Gastroesophageal sphincter (tissue), 3 donors: ENCODE measurements around the gene ZNF385D.

Source experiments
- POLR2A ChIP-seq, 2 donors: fragments of 450-650 bp; IDR thresholded peaks; one replicate each; pipeline ENCODE4 v1.6.1; 2017; ENCODE audit warnings: antibody characterized with exemption in 2 of 2, mild to moderate bottlenecking in 2 of 2, moderate library complexity in 1 of 2
- POLR2AphosphoS5 ChIP-seq: sonication (generic); formaldehyde crosslinking; IDR thresholded peaks from one replicate; pipeline ENCODE4 v1.6.1; 2017; ENCODE audit warnings: antibody characterized with exemption
- TF ChIP-seq, protein P1 (sequence below), 4 experiments: fragments of 200-600 bp in 2 of 4; fragments of 450-650 bp in 2 of 4; sonication (generic) in 1 of 4; IDR thresholded peaks; one replicate each; pipeline ENCODE4 v1.5.1; 2017 to 2019; ENCODE audit warnings: antibody characterized with exemption in 4 of 4, mild to moderate bottlenecking in 2 of 4, moderate library complexity in 2 of 4

DNA sequence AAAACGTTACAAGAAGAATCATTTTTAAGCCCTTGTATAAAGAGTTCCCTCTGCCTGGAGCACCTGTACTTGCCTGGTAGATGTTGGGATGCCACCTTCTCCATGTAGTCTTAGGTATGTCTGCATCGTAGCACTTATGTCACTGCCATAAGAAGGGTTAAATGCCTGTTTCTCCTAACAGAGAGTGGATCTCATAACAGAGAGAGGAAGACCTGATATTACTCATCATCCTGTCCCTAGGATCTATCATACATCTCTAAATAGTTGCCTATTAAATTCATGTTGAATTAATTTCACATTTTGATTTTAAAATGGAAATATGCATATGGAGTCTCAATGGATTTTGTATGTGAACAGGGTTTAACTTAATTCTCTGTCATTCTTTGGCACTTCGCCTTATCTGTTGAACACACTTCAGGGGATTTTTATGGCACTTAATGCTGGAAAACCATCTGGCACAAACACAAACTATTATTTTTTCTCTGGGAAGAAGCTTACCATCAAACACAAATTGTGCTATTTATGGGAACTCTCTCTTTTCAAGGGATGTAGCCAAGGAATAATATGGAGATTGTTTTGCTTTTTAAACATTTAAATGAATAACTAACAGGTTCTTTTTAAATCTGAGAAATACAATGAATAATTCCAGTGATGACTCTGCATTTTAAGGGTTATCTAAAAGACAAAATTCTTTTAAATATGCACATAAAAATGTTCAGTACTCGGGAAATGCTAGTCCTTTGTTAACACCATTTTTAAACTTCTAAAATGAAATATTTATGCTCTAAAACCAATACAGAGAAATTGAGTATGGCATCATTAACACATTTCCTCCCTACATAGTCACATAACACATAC, 230.7 kb downstream of the ZNF385D start:
- TF ChIP-seq POLR2AphosphoS5 (no peak), POLR2A (IDR thresholded peaks at IDR 0.05) (no peak)
- TF ChIP-seq, protein P1, sequence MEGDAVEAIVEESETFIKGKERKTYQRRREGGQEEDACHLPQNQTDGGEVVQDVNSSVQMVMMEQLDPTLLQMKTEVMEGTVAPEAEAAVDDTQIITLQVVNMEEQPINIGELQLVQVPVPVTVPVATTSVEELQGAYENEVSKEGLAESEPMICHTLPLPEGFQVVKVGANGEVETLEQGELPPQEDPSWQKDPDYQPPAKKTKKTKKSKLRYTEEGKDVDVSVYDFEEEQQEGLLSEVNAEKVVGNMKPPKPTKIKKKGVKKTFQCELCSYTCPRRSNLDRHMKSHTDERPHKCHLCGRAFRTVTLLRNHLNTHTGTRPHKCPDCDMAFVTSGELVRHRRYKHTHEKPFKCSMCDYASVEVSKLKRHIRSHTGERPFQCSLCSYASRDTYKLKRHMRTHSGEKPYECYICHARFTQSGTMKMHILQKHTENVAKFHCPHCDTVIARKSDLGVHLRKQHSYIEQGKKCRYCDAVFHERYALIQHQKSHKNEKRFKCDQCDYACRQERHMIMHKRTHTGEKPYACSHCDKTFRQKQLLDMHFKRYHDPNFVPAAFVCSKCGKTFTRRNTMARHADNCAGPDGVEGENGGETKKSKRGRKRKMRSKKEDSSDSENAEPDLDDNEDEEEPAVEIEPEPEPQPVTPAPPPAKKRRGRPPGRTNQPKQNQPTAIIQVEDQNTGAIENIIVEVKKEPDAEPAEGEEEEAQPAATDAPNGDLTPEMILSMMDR (IDR thresholded peaks at IDR 0.05), result no peak
